ENCODE results near the gene PUSL1. TPM values are rescaled to one million over a fixed set of nuclear protein-coding genes. Genes with fewer than 3 reads are reported as not detected.
A peak's percentile ranks its signal among the peaks of the same experiment; 100 is the strongest.

The PUSL1 gene
- total and polyA plus RNA-seq, 2 of the 13 experiments (the other 11 are each of a cell fraction or from before 2014, with no cell fraction given) = 8.3 to 22.2 TPM

DNA sequence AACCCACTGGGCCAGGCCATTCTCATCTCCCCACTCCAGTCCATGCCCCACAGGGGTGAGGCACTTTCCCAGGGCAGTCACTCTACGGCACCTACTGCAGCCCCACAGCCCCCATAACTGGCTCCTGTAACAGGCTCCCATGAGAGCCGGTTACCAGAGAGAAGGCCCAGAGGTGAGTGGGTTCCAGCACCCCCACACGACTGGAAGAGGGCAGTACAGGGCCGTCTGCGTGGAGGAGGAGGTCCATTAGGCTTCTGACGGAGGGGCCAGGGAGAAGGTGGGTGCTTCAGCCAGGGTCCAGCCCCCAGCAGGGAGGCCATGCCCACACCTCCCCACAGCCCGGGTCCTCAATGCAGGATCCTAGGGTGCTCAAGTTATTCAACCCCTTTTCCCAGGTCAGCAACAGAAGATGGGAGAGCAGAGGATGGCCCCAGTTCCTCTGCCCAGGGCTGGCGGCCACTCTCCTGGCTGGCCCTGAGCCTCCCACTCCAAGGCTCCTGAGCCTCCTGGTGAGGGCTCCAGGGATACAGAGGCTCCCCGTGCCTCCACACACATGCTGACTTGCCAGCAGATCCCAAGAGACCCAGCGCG lies 2.2 kb upstream of the PUSL1 start (continued):
- TF ChIP-seq USF2 (IDR thresholded peaks at IDR 0.05; ENCODE audit: low read depth, low read length) (no peak), USF2 (CRISPR knock-in tag; IDR thresholded peaks at IDR 0.05; ENCODE audit: borderline replicate concordance) (no peak), ZNF839 (CRISPR knock-in tag; IDR thresholded peaks at IDR 0.05; ENCODE audit: borderline replicate concordance) (no peak), ZNF143 (CRISPR knock-in tag; IDR thresholded peaks at IDR 0.05) (no peak), NFIC (IDR thresholded peaks at IDR 0.05; ENCODE audit: low read length) (no peak), MTERF4 (CRISPR knock-in tag; IDR thresholded peaks at IDR 0.05) (0 out of 2 replicates have a peak, but pooled peaks have one; percentile 25), CHD2 (IDR thresholded peaks at IDR 0.05; ENCODE audit: low read depth, low read length) (no peak), ZNF768 (CRISPR knock-in tag; IDR thresholded peaks at IDR 0.05) (no peak), LRRFIP1 (CRISPR knock-in tag; conservative IDR thresholded peaks at IDR 0.05) (no peak), ZNF878 (CRISPR knock-in tag; IDR thresholded peaks at IDR 0.05) (no peak), ZBTB40 (IDR thresholded peaks at IDR 0.05) (no peak), ZBTB40 (CRISPR knock-in tag; IDR thresholded peaks at IDR 0.05) (no peak)
- TF ChIP-seq, protein P1, sequence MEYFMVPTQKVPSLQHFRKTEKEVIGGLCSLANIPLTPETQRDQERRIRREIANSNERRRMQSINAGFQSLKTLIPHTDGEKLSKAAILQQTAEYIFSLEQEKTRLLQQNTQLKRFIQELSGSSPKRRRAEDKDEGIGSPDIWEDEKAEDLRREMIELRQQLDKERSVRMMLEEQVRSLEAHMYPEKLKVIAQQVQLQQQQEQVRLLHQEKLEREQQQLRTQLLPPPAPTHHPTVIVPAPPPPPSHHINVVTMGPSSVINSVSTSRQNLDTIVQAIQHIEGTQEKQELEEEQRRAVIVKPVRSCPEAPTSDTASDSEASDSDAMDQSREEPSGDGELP (IDR thresholded peaks at IDR 0.05; ENCODE audit: borderline replicate concordance, low read depth) = no peak
- TF ChIP-seq, protein P2, sequence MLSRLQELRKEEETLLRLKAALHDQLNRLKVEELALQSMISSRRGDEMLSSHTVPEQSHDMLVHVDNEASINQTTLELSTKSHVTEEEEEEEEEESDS (CRISPR knock-in tag; IDR thresholded peaks at IDR 0.05; ENCODE audit: borderline replicate concordance) = no peak

Data from HepG2 (cell line).